ENCODE results near the gene CTBP1.

Gene CTBP1

GRCh38 chr4:1207157-1207470, 41.8 kb downstream of the CTBP1 start:
- TF ChIP-seq TAF1 (IDR thresholded peaks at IDR 0.05; ENCODE audit: low read depth) (no peak), EP300 (IDR thresholded peaks at IDR 0.05; ENCODE audit: borderline replicate concordance) (no peak), NFIC (IDR thresholded peaks at IDR 0.05) (no peak), CREB1 (IDR thresholded peaks at IDR 0.05; ENCODE audit: low read depth) (no peak), MAX (IDR thresholded peaks at IDR 0.05) (no peak), EGR1 (IDR thresholded peaks at IDR 0.05) (no peak), CEBPB (IDR thresholded peaks at IDR 0.05) (no peak), FOXM1 (IDR thresholded peaks at IDR 0.05; ENCODE audit: borderline replicate concordance, low read depth) (no peak), REST (IDR thresholded peaks at IDR 0.05; ENCODE audit: low read depth) (no peak), TEAD4 (IDR thresholded peaks at IDR 0.05) (no peak), TCF12 (IDR thresholded peaks at IDR 0.05; ENCODE audit: low read depth) (no peak)

GRCh38 chr4:1206299-1207156, 42.4 kb downstream of the CTBP1 start:
- TF ChIP-seq CEBPB (IDR thresholded peaks at IDR 0.05) (no peak), EP300 (IDR thresholded peaks at IDR 0.05; ENCODE audit: borderline replicate concordance) (no peak)

GRCh38 chr4:1205586-1206298, 43.2 kb downstream of the CTBP1 start:
- no peak for TF ChIP-seq YY1 (IDR thresholded peaks at IDR 0.05; ENCODE audit: low read depth)
- TF ChIP-seq NFIC (IDR thresholded peaks at IDR 0.05): no peak
- TF ChIP-seq EGR1 (IDR thresholded peaks at IDR 0.05): no peak
- TF ChIP-seq TEAD4 (IDR thresholded peaks at IDR 0.05): no peak
- TF ChIP-seq MAX (IDR thresholded peaks at IDR 0.05): no peak
- no peak for TF ChIP-seq CEBPB (IDR thresholded peaks at IDR 0.05)
- TF ChIP-seq TCF12 (IDR thresholded peaks at IDR 0.05; ENCODE audit: low read depth): no peak
- no peak for TF ChIP-seq USF1 (IDR thresholded peaks at IDR 0.05)
- no peak for TF ChIP-seq CREB1 (IDR thresholded peaks at IDR 0.05; ENCODE audit: low read depth)
- no peak for TF ChIP-seq ZBTB7A (IDR thresholded peaks at IDR 0.05; ENCODE audit: low read depth)
- no peak for TF ChIP-seq TAF1 (IDR thresholded peaks at IDR 0.05; ENCODE audit: low read depth)
- no peak for TF ChIP-seq FOXM1 (IDR thresholded peaks at IDR 0.05; ENCODE audit: borderline replicate concordance, low read depth)
- TF ChIP-seq REST (IDR thresholded peaks at IDR 0.05; ENCODE audit: low read depth): no peak
- TF ChIP-seq RAD21 (IDR thresholded peaks at IDR 0.05; ENCODE audit: low read depth): no peak
- TF ChIP-seq EP300 (IDR thresholded peaks at IDR 0.05; ENCODE audit: borderline replicate concordance): no peak

GRCh38 chr4:1204828-1205585, 43.9 kb downstream of the CTBP1 start:
- TF ChIP-seq TAF1 (IDR thresholded peaks at IDR 0.05; ENCODE audit: low read depth) (no peak), EGR1 (IDR thresholded peaks at IDR 0.05) (no peak), TEAD4 (IDR thresholded peaks at IDR 0.05) (no peak), MAX (IDR thresholded peaks at IDR 0.05) (no peak), EP300 (IDR thresholded peaks at IDR 0.05; ENCODE audit: borderline replicate concordance) (no peak), TCF12 (IDR thresholded peaks at IDR 0.05; ENCODE audit: low read depth) (no peak), CREB1 (IDR thresholded peaks at IDR 0.05; ENCODE audit: low read depth) (no peak), CEBPB (IDR thresholded peaks at IDR 0.05) (no peak), ZBTB7A (IDR thresholded peaks at IDR 0.05; ENCODE audit: low read depth) (no peak), RAD21 (IDR thresholded peaks at IDR 0.05; ENCODE audit: low read depth) (no peak), NFIC (IDR thresholded peaks at IDR 0.05) (no peak), REST (IDR thresholded peaks at IDR 0.05; ENCODE audit: low read depth) (no peak), FOXM1 (IDR thresholded peaks at IDR 0.05; ENCODE audit: borderline replicate concordance, low read depth) (no peak), USF1 (IDR thresholded peaks at IDR 0.05) (no peak)
